HG03378 (cell line): ENCODE measurements around the gene ALDH1A3.

Experiments
- ATAC-seq: cut with Tn5 transposase; IDR thresholded peaks from one replicate; pipeline ENCODE4 v1.9.1; 2021; ENCODE audit warnings: mild to moderate bottlenecking, moderate library complexity; ENCODE audit not compliant: unreplicated experiment

ALDH1A3 gene

GRCh38 chr15:100880897-100881242 lies 1.2 kb downstream of the ALDH1A3 start:
- no peak for ATAC-seq

DNA sequence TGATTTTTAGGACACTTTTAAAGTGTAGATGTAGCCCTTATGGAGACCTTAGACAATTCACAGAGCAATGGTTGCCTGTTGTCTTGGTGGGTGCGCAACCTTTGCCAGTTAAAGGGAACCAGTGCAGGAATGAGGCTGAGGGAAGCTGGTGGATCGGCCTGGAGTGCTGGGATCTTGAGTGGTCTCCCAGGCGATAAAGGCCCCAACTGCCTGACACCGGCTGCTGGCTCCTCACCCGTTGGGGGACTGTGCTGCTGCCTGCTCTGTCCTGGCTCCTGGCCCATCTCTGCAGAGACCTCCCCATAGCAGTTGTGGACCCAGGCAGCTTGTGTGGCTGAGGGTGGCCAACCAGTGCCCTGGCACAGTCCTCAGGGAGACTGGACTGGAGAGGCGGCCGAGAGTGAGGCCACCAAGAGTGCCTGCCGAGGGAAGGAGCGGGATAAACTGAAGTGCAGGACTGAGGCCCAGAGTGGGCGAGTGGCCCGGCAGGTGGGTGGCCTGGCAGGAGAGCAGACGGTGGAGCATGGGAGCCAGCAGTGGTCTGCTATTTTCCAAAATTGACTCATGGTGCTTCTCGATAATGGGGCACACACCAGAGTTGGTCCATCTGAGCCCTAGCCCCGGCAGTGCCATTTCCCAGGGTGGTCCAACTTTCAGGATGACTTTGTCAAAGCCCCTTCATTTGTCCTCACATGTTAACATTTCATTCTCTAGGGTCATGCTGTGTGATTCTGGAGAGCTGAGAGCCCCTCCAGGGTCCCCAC lies 2.1 kb downstream of the ALDH1A3 start:
- ATAC-seq: no peak

DNA sequence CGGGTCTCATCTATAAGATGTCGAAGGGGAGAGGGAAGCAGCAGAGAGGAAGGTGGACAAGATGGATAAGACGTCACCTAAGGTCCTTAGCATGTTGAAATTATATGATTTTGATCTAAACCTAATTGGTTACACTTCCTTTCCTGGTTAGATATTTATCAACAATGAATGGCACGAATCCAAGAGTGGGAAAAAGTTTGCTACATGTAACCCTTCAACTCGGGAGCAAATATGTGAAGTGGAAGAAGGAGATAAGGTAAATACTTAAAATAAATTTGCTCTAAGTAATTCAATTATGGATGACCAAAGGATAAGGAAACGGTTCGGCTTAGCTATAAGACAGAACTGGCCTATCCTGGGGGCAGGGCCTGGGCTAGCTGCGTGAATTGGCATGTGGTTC lies 5.5 kb downstream of the ALDH1A3 start:
- ATAC-seq: no peak

- ATAC-seq: no peak
Observed at GRCh38 chr15:100885811-100886210, 6.2 kb downstream of the ALDH1A3 start.

- ATAC-seq: no peak
Observed at GRCh38 chr15:100887211-100887913, 7.7 kb downstream of the ALDH1A3 start.

DNA sequence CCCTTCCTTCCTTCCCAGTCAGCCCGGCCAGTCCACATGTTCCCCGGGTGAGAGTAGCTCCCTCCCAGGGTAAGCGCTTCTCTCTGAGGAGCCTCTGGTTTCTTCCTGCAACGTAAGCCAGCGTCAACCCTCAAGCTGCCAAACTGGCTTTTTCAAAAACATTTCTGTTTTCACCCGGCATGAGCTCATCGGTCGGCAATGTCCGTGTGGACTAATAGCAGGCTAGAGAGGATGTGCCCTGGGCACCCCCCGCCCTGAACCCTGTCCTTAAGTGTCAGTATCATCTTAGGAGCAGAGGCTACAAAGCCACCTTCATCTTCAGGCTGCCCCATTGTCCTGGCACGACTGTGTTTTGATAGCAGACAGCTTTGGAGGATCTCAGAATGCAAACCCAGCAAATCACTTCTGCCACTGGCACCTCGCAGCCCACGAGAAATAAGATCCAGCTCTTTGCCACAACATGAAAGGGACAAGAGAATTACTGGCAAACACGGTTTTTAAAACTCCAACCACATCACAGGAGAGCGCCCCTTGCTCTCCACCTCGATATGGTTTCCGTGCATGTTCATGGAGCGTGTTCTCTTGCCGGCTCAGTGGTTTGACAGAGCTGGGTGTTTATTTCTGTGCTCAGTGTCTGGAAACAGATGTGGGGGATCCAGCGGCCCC lies 9.9 kb downstream of the ALDH1A3 start:
- no peak for ATAC-seq

DNA sequence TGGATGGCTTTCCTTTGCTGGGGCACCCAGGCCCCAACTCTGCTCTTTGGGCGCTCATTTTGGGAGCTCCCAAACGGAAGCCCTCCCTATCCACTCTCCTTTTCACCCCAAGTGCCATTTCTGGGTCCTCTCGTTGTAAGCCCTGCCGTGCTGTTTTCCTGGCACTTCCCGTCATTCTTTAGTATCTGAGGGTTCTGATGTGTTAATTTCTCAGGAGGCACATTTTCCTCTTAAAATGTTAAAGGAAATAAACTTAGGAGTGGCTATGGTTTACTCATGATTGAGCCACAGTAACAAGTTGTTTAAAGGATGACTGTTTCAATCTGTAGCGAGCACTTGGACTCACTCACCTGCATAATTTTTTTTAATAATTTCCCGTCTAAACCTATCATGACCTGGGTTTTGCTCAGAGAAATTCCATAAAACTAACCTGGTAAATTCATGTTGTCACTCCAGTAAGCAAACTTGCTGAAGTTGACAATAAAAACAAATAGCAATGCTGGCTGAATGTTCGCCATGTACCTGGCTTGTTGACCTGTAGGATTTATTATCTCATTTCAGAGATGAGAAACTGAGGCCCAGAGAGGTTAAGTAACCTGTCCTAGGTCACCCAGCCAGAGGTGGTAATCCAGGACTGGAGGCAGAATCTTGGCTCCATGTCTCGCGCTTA lies 10.6 kb downstream of the ALDH1A3 start:
- ATAC-seq: no peak

- ATAC-seq: no peak
Observed at GRCh38 chr15:100890850-100891249, 11.2 kb downstream of the ALDH1A3 start.

- no peak for ATAC-seq
Observed at GRCh38 chr15:100891307-100892012, 11.8 kb downstream of the ALDH1A3 start.

DNA sequence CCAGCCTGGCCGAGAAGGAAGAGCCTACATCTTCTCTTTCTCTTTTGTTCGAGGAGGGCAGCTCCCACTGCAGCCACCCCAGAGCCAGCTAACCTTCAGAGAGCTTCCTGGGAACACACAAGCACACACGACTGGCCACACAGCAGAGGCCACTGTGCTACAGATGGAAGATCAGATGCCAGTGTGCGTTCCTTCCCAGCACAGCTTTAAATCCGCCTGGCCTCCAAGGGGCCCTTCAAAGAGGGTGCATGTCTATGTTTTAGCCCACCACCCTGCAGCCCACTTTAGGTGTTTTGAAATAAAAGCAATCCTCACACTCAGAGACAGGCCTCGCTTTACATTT lies 12.4 kb downstream of the ALDH1A3 start:
- no peak for ATAC-seq

GRCh38 chr15:100893261-100893963 lies 13.8 kb downstream of the ALDH1A3 start:
- no peak for ATAC-seq

DNA sequence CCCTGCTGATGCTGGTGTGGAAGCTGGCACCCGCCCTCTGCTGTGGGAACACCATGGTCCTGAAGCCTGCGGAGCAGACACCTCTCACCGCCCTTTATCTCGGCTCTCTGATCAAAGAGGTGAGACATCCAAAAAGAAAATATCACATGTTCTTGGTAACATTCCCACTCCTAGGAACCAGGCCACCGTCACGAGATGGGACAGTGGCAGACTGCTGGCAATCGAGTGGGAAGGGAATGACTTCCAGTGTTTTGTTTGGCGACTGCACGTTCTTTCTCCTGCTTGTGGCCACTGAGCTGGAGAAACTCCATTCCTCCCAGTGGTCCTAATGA lies 14.3 kb downstream of the ALDH1A3 start:
- ATAC-seq: no peak

- ATAC-seq: no peak
Observed at GRCh38 chr15:100895721-100896120, 16.1 kb downstream of the ALDH1A3 start.

- no peak for ATAC-seq
Observed at GRCh38 chr15:100897221-100898151, 17.9 kb downstream of the ALDH1A3 start.

GRCh38 chr15:100898152-100898490 lies 18.5 kb downstream of the ALDH1A3 start:
- ATAC-seq: no peak

GRCh38 chr15:100898661-100899462 lies 19.2 kb downstream of the ALDH1A3 start:
- no peak for ATAC-seq

DNA sequence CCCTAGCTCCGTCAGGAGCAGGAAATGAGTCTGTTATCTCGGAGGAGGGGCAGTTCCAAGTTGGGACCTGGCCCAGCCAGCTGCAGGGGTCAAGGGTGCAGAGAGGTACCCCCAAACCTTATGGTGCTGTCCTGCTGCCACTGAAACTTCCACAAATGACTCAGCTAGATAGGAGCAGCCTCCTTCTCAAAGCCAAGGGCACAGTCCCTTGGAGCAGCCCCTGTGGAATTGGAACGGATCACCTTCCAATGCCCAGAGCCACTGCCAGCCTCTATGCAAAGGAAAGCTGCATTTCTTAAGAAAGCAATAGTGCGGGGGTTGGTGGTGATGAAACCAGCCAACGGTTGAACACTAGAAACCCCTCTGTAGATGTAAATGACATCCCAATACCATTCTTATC lies 20.0 kb downstream of the ALDH1A3 start:
- no peak for ATAC-seq

GRCh38 chr15:100900136-100900794 lies 20.6 kb downstream of the ALDH1A3 start:
- no peak for ATAC-seq
